Memory B cell (primary cell): ENCODE measurements around the gene CDKL1.
"Not testable (repeated sequence)": the region's sequence is repeated elsewhere in the genome, so short reads cannot be mapped to it uniquely, and the experiment has no call there.

Experiments
- ATAC-seq: fragments of 150-1000 bp; cut with Tn5 transposase; 2 replicates; pipeline ENCODE4 v1.10.0; 2021; ENCODE audit warnings: low read depth, mild to moderate bottlenecking, moderate library complexity
- DNase-seq, 2 donors: peaks; one replicate each; pipeline ENCODE4 v3.0.0; 2022; ENCODE audit warnings: low spot score in 2 of 2
- H3K27ac Mint-ChIP-seq: one replicate; pipeline ENCODE4 v1.8.0; 2022; ENCODE audit warnings: mild to moderate bottlenecking, moderate library complexity, mixed read lengths
- H3K27me3 Mint-ChIP-seq: one replicate; pipeline ENCODE4 v1.8.0; 2022; ENCODE audit warnings: mixed read lengths
- H3K36me3 Mint-ChIP-seq: one replicate; pipeline ENCODE4 v1.8.0; 2022; ENCODE audit warnings: mild to moderate bottlenecking, mixed read lengths
- H3K4me1 Mint-ChIP-seq: one replicate; pipeline ENCODE4 v1.8.0; 2022; ENCODE audit warnings: mixed read lengths
- H3K4me3 Mint-ChIP-seq: one replicate; pipeline ENCODE4 v1.8.0; 2022; ENCODE audit warnings: mild to moderate bottlenecking, moderate library complexity, mixed read lengths
- H3K9me3 Mint-ChIP-seq: one replicate; pipeline ENCODE4 v1.8.0; 2022; ENCODE audit warnings: mixed read lengths

CDKL1 gene

DNA sequence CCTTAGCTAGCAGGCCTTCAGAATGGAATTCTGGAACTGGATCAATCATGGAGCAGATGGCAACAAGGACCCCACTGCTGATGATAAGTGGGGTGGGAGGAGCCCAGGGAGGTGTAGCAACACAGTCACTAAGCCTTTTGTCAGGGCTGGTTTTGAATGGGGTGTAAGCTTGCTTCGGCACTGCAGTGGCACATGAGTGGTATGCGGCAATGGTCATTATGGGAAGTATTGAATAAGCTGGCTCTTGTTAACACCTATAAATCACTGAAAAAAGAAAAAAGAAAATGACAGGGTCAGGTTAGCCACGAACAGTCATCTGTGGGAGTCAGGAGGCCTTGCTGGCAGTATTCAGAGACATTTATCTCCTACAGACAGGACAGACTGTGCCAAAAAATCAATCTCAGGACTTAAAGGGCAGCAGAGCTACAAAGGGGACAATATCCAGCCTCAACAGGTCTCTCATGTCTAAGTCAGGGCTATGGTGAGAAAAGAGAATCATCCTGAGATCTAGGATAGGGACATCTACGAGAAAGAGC lies 19.1 kb downstream of the CDKL1 start:
- no peak overlapping the region for H3K27ac Mint-ChIP-seq

GRCh38 chr14:50375760-50376159 lies 20.9 kb downstream of the CDKL1 start:
- ATAC-seq = no peak

More for the DNA sequence above, 19.1 kb downstream of the CDKL1 start:
- H3K4me3 Mint-ChIP-seq = no peak overlapping the region
- DNase-seq = no peak
- H3K36me3 Mint-ChIP-seq = no peaks in the 10 kb centered on the region
- peaks cover 10% of the 10 kb centered on the region for H3K4me1 Mint-ChIP-seq
- ATAC-seq = no peak
- H3K27me3 Mint-ChIP-seq = no peaks in the 10 kb centered on the region
- peaks cover 1% of the 10 kb centered on the region for H3K9me3 Mint-ChIP-seq

GRCh38 chr14:50373959-50374358 lies 22.7 kb downstream of the CDKL1 start:
- DNase-seq (no peak), ATAC-seq (no peak)

More at GRCh38 chr14:50375760-50376159, 20.9 kb downstream of the CDKL1 start:
- Mint-ChIP-seq H3K27ac (no peak overlapping the region), H3K27me3 (no peaks in the 10 kb centered on the region), H3K36me3 (no peaks in the 10 kb centered on the region), H3K4me1 (peaks cover 8% of the 10 kb centered on the region), H3K4me3 (no peak overlapping the region), H3K9me3 (no peaks in the 10 kb centered on the region)
- no peak for DNase-seq

DNA sequence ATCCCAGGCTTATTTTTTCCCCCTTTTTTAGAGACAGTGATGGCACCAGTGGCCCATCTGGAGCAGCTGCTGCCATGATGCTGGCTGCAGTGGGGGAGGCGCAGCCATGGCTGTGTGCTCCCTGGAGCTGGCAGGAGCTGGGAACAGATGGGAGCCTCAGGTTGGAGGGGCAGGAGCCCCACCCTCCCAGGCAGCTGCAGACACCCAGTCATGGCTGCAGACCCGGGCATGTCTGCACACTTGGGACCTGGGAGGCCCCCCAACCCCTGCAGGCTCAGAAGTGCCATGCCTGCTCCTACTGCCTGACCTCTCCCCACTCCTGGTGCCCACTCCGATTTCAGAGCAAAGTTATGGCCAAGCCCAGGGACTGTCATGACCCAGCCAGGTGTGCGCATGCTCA lies 25.1 kb downstream of the CDKL1 start:
- peaks cover 8% of the 10 kb centered on the region for H3K4me1 Mint-ChIP-seq
- peaks cover 1% of the 10 kb centered on the region for H3K9me3 Mint-ChIP-seq
- DNase-seq (no peak), ATAC-seq (no peak)
- H3K4me3 Mint-ChIP-seq = no peak overlapping the region
- no peaks in the 10 kb centered on the region for H3K27me3 Mint-ChIP-seq
- no peaks in the 10 kb centered on the region for H3K36me3 Mint-ChIP-seq
- no peak overlapping the region for H3K27ac Mint-ChIP-seq

More at GRCh38 chr14:50373959-50374358, 22.7 kb downstream of the CDKL1 start:
- H3K4me3 Mint-ChIP-seq = no peak overlapping the region
- no peaks in the 10 kb centered on the region for H3K27me3 Mint-ChIP-seq
- H3K9me3 Mint-ChIP-seq = peaks cover 1% of the 10 kb centered on the region
- no peak overlapping the region for H3K27ac Mint-ChIP-seq
- no peaks in the 10 kb centered on the region for H3K36me3 Mint-ChIP-seq
- H3K4me1 Mint-ChIP-seq = peaks cover 8% of the 10 kb centered on the region

GRCh38 chr14:50366589-50366988 lies 30.1 kb downstream of the CDKL1 start:
- no peaks in the 10 kb centered on the region for H3K36me3 Mint-ChIP-seq
- ATAC-seq = no peak
- peaks cover 29% of the 10 kb centered on the region for H3K4me1 Mint-ChIP-seq
- no peak overlapping the region for H3K4me3 Mint-ChIP-seq
- no peaks in the 10 kb centered on the region for H3K27me3 Mint-ChIP-seq
- peaks cover 1% of the 10 kb centered on the region for H3K9me3 Mint-ChIP-seq
- H3K27ac Mint-ChIP-seq = peak overlapping the region; percentile 56
- no peak for DNase-seq

DNA sequence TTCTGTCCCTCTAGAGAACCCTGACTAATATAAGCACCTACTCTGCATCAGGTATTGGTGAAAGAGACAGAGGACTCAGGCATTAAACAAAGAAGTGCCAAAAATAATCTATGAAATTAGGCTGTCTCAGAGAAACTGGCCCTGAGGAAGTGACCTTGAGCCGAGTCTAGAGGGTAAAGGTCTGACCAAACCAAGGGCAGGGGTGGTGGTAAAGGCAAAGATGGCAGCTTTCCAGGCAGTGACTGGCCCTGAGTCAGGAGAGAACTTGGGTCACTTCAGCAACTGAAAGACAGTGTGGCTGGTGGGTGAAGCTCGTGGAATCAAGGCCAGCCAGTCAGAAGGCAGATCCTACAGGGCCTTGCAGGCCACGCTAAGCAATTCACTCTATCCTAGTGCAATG lies 30.6 kb downstream of the CDKL1 start:
- no peaks in the 10 kb centered on the region for H3K27me3 Mint-ChIP-seq
- no peak for DNase-seq

DNA sequence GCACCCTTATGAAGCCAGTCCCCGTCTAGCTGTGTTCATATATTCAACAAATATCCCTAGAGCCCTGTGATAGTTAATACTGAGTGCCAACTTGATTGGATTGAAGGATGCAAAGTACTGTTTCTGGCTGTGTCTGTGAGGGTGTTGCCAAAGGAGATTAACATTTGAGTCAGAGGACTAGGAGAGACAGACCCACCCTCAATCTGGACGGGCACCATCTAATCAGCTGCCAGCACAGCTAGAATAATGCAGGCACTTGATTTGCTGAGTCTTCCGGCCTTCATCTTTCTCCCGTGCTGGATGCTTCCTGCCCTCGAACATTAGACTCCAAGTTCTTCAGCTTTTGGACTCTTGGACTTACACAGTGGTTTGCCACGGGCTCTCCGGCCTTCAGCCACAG lies 31.1 kb downstream of the CDKL1 start:
- H3K27me3 Mint-ChIP-seq, H3K4me3 Mint-ChIP-seq, H3K36me3 Mint-ChIP-seq, DNase-seq, H3K27ac Mint-ChIP-seq, ATAC-seq, H3K9me3 Mint-ChIP-seq: not testable (repeated sequence)
- peaks cover 29% of the 10 kb centered on the region for H3K4me1 Mint-ChIP-seq

More for the DNA sequence above, 30.6 kb downstream of the CDKL1 start:
- Mint-ChIP-seq H3K4me3 (no peak overlapping the region), H3K4me1 (peaks cover 29% of the 10 kb centered on the region), H3K36me3 (no peaks in the 10 kb centered on the region), H3K27ac (peak overlapping the region; percentile 56), H3K9me3 (peaks cover 1% of the 10 kb centered on the region)
- ATAC-seq = no peak

- H3K4me1 Mint-ChIP-seq = peaks cover 32% of the 10 kb centered on the region
- no peaks in the 10 kb centered on the region for H3K36me3 Mint-ChIP-seq
- no peak for DNase-seq
- no peaks in the 10 kb centered on the region for H3K27me3 Mint-ChIP-seq
- no peaks in the 10 kb centered on the region for H3K9me3 Mint-ChIP-seq
- H3K27ac Mint-ChIP-seq = no peak overlapping the region
- no peak for ATAC-seq
- H3K4me3 Mint-ChIP-seq = no peak overlapping the region
Measured at GRCh38 chr14:50364792-50365191, 31.9 kb downstream of the CDKL1 start.

DNA sequence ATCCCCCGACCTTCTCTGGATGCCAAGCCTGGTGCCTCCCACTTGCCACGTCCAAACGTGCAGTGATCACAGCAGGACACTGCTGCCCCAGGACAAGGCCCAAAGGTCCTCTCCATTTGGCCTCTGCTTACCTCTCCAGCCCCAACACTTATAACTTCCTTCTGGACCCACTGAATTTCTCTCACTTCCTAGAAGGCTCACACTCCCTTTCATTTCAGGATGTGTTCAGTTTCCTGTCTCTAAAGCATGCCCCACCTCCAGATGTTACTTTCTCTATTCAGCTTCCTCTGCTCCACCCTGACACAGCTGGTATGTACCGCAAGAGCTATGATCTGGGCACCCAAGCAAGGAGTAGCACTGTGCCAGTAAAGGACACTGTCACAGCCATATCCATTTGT lies 33.0 kb downstream of the CDKL1 start:
- no peaks in the 10 kb centered on the region for H3K27me3 Mint-ChIP-seq
- DNase-seq (peak; percentile 35 to 65), ATAC-seq (peak; percentile 97)
- H3K36me3 Mint-ChIP-seq = peaks cover 3% of the 10 kb centered on the region
- H3K4me3 Mint-ChIP-seq = peak overlapping the region; percentile 89
- peak overlapping the region; percentile 90 for H3K27ac Mint-ChIP-seq
- peaks cover 32% of the 10 kb centered on the region for H3K4me1 Mint-ChIP-seq
- H3K9me3 Mint-ChIP-seq = no peaks in the 10 kb centered on the region

DNA sequence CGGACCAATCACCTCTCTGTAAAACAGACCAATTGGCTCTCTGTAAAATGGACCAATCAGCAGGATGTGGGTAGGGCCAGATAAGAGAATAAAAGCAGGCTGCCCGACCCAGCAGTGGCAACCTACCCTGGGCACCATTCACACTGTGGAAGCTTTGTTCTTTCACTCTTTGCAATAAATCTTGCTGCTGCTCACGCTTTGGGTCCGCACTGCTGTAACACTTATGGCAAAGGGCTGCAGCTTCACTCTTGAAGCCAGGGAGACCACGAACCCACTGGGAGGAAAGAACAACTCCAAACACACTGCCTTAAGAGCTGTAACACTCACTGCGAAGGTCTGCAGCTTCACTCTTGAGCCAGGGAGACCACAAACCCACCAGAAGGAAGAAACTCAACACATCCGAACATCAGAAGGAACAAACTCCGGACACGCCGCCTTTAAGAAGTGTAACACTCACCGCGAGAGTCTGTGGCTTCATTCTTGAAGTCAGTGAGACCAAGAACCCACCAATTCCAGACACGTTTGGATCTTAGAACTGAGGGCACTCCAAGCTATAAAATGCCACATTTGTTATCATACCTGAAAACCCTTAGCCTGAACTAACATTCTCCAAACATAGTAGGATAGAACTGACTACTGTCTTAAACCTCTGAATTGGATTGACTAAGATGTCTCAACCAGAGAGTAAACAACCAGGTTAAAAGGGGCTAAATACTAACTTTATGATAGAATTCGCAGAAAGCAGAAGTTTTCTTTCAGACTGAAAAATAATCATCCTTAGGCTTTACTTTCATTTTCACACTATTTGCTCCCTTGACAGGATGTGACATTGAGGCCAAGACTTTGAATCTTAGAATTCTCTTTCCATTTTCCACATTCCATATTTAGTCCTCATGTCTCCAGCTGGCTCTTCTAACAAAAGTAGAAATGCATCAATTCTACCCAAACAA lies 33.6 kb downstream of the CDKL1 start:
- Mint-ChIP-seq H3K36me3 (peaks cover 7% of the 10 kb centered on the region), H3K27ac (peak overlapping the region; percentile 90), H3K4me1 (peaks cover 32% of the 10 kb centered on the region), H3K27me3 (no peaks in the 10 kb centered on the region), H3K9me3 (no peaks in the 10 kb centered on the region), H3K4me3 (peak overlapping the region; percentile 89)
- DNase-seq = peak in 1 of 2 donors; percentile 3
- peak; percentile 53 for ATAC-seq

DNA sequence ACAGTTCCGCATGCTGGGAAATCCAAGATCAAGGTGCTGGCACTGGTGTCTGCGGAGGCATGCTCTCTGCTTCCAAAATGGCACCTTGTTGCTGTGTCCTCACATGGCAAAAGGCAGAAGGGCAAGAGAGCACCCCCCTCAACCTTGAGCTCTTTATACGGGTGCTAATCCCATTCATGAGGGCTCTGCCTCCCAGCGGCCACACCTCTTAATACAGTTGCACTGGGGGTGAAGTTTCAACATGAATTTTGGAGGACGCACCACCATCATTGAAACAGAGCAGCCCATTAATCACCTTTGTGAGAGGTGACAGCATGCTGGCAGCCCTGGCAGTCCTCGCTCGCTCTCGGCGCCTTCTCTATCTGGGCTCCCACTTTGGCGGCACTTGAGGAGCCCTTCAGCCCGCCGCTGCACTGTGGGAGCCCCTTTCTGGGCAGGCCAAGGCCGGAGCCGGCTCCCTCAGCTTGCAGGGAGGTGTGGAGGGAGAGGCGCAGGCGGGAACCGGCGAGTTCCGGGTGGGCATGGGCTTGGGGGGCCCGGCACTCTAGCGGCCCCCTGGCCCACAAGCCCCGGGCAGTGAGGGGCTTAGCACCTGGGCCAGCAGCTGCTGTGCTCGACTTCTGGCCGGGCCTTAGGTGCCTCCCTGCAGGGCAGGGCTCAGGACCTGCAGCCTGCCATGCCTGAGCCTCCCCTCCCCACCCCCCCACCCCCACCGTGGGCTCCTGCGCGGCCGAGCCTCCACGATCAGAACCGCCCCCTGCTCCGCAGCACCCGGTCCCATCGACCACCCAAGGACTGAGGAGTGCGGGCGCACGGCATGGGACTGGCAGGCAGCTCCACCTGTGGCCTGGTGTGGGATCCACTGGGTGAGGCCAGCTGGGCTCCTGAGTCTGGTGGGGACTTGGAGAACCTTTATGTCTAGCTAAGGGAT lies 34.9 kb downstream of the CDKL1 start:
- not testable (repeated sequence) for H3K4me3 Mint-ChIP-seq, H3K27me3 Mint-ChIP-seq
- peaks cover 26% of the 10 kb centered on the region for H3K4me1 Mint-ChIP-seq

DNA sequence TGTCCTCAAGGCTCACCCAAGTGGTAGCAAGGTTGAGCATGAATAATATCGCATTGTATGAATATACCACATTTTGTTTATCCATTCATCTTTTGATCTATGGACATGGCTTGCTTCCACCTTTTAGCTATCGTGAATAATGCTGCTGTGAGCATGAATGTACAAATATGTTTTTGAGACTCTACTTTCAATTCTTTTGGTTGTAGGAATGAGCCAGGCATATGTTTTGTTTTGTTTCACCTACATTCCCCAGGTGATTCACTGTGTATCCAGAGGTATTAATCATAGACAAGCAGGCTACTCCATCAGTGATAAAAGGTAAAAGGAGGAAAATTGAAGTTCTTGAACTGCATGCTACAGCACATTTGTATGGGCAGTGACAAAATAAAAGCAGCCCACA lies 35.8 kb downstream of the CDKL1 start:
- no peaks in the 10 kb centered on the region for H3K9me3 Mint-ChIP-seq
- no peak for ATAC-seq
- no peak overlapping the region for H3K27ac Mint-ChIP-seq
- no peak overlapping the region for H3K4me3 Mint-ChIP-seq
- DNase-seq = no peak
- peaks cover 19% of the 10 kb centered on the region for H3K4me1 Mint-ChIP-seq
- H3K36me3 Mint-ChIP-seq = peaks cover 22% of the 10 kb centered on the region
- no peaks in the 10 kb centered on the region for H3K27me3 Mint-ChIP-seq

More for the DNA sequence above, 34.9 kb downstream of the CDKL1 start:
- ATAC-seq, H3K9me3 Mint-ChIP-seq, H3K27ac Mint-ChIP-seq, DNase-seq: not testable (repeated sequence)
- H3K36me3 Mint-ChIP-seq = peaks cover 19% of the 10 kb centered on the region

DNA sequence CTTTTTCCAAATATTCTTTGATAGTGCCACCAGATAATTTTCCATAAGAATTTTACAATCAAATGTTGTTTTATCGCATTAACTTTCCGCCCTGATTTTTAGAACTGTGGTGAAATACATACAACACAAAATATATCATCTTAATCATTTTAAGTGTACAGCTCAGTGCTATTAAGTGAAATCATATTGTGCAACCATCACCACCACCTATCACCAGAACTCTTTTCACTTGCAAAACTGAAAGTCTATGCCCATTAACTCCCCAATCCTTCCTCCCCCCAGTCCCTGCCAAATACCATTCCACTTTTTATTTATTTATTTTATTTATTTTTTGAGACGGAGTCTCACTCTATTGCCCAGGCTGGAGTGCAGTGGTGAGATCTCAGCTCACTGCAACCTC lies 36.6 kb downstream of the CDKL1 start:
- peaks cover 22% of the 10 kb centered on the region for H3K36me3 Mint-ChIP-seq
- ATAC-seq (no peak), DNase-seq (no peak)
- H3K27ac Mint-ChIP-seq = peak overlapping the region; percentile 60
- H3K27me3 Mint-ChIP-seq = no peaks in the 10 kb centered on the region
- no peaks in the 10 kb centered on the region for H3K9me3 Mint-ChIP-seq
- H3K4me1 Mint-ChIP-seq = peaks cover 19% of the 10 kb centered on the region
- no peak overlapping the region for H3K4me3 Mint-ChIP-seq

GRCh38 chr14:50359631-50360030 lies 37.0 kb downstream of the CDKL1 start:
- Mint-ChIP-seq H3K27ac (peak overlapping the region; percentile 60), H3K27me3 (no peaks in the 10 kb centered on the region), H3K9me3 (no peaks in the 10 kb centered on the region), H3K4me1 (peaks cover 16% of the 10 kb centered on the region), H3K36me3 (peaks cover 22% of the 10 kb centered on the region), H3K4me3 (no peak overlapping the region)
- ATAC-seq (no peak), DNase-seq (no peak)
